Astrocyte (in vitro differentiated cells and primary cell): ENCODE results near the gene RABGAP1L. TPM values are rescaled to one million over a fixed set of nuclear protein-coding genes. Genes with fewer than 3 reads are reported as not detected.

ENCODE experiments used
- DNase-seq: peaks from one replicate; pipeline ENCODE4 v3.0.0-alpha.2; 2010; ENCODE audit warnings: low read depth
- FAIRE-seq: peaks from 2 replicates; lab custom pipeline; 2011; peaks lifted over from hg19 to GRCh38; lab: Jason Lieb, UNC
- H2AFZ ChIP-seq: 2 replicates; pipeline ENCODE4 v1.6.0; 2012; ENCODE audit warnings: low read depth, low read length, inconsistent platforms
- H3K27ac ChIP-seq: 2 replicates; pipeline ENCODE4 v1.5.1; 2011; ENCODE audit warnings: low read depth, low read length, inconsistent platforms
- H3K27me3 ChIP-seq: 2 replicates; pipeline ENCODE4 v1.6.0; 2011; ENCODE audit warnings: low read length, inconsistent platforms; ENCODE audit not compliant: insufficient read depth
- H3K36me3 ChIP-seq: 2 replicates; pipeline ENCODE4 v1.5.1; 2011; ENCODE audit warnings: low read length, inconsistent platforms; ENCODE audit not compliant: insufficient read depth
- H3K4me1 ChIP-seq: 2 replicates; pipeline ENCODE4 v1.5.1; 2011; ENCODE audit warnings: low read length, inconsistent platforms; ENCODE audit not compliant: insufficient read depth
- H3K4me2 ChIP-seq: 2 replicates; pipeline ENCODE4 v1.6.0; 2012; ENCODE audit warnings: low read length, inconsistent platforms
- H3K4me3 ChIP-seq: 2 replicates; pipeline ENCODE4 v1.5.1; 2011; ENCODE audit warnings: low read depth, mild to moderate bottlenecking, low read length, inconsistent platforms; ENCODE audit not compliant: insufficient read depth
- H3K79me2 ChIP-seq: 2 replicates; pipeline ENCODE4 v1.6.0; 2012; ENCODE audit warnings: mild to moderate bottlenecking, low read length, inconsistent platforms; ENCODE audit not compliant: insufficient read depth
- H3K9ac ChIP-seq: 2 replicates; pipeline ENCODE4 v1.6.0; 2012; ENCODE audit warnings: mild to moderate bottlenecking, low read length, inconsistent platforms
- H3K9me3 ChIP-seq: 2 replicates; pipeline ENCODE4 v1.5.1; 2012; ENCODE audit warnings: low read depth, mild to moderate bottlenecking, low read length, inconsistent platforms; ENCODE audit not compliant: insufficient read depth
- H4K20me1 ChIP-seq: 2 replicates; pipeline ENCODE4 v1.6.0; 2012; ENCODE audit warnings: low read length, inconsistent platforms; ENCODE audit not compliant: insufficient read depth
- H3K27ac Mint-ChIP-seq: one replicate; pipeline ENCODE4 v1.8.0; 2021; ENCODE audit warnings: mild to moderate bottlenecking, mixed read lengths; ENCODE audit not compliant: unreplicated experiment
- H3K27me3 Mint-ChIP-seq: one replicate; pipeline ENCODE4 v1.8.0; 2021; ENCODE audit warnings: low read depth, mixed read lengths; ENCODE audit not compliant: unreplicated experiment
- H3K36me3 Mint-ChIP-seq: one replicate; pipeline ENCODE4 v1.8.0; 2021; ENCODE audit warnings: low read depth, mixed read lengths; ENCODE audit not compliant: unreplicated experiment
- H3K4me1 Mint-ChIP-seq: one replicate; pipeline ENCODE4 v1.8.0; 2021; ENCODE audit warnings: low read depth, mixed read lengths; ENCODE audit not compliant: unreplicated experiment
- H3K4me3 Mint-ChIP-seq: one replicate; pipeline ENCODE4 v1.8.0; 2021; ENCODE audit warnings: mild to moderate bottlenecking, moderate library complexity, mixed read lengths; ENCODE audit not compliant: unreplicated experiment
- H3K9me3 Mint-ChIP-seq: one replicate; pipeline ENCODE4 v1.8.0; 2021; ENCODE audit warnings: mild to moderate bottlenecking, mixed read lengths; ENCODE audit not compliant: unreplicated experiment
- CTCF ChIP-seq: IDR thresholded peaks from 2 replicates; pipeline ENCODE4 v1.5.1; 2011; ENCODE audit warnings: low read depth, mild to moderate bottlenecking, inconsistent platforms, low read length, moderate library complexity; ENCODE audit not compliant: insufficient read depth
- EZH2 ChIP-seq: IDR thresholded peaks from 2 replicates; pipeline ENCODE4 v1.6.1; 2012; ENCODE audit warnings: mild to moderate bottlenecking, low read length, inconsistent platforms; ENCODE audit not compliant: insufficient read depth
- total RNA-seq: library from RNA; stranded (reverse); gene quantifications from 2 replicates; pipeline ENCODE4 v1.2.1, GENCODE V29; 2021

RABGAP1L gene
- total RNA-seq, 1 donor from 2014 or later = 40.2 TPM

- no peak overlapping the region for H3K9ac ChIP-seq
- H3K36me3 Mint-ChIP-seq = peaks cover 2% of the 10 kb centered on the region
- no peak for FAIRE-seq
These were observed 52.2 kb downstream of the RABGAP1L start for GRCh38 chr1:174211486-174211885.

GRCh38 chr1:174215766-174216165 lies 56.4 kb downstream of the RABGAP1L start:
- Histone ChIP-seq H3K79me2 (peaks cover 7% of the 10 kb centered on the region), H4K20me1 (peaks cover 17% of the 10 kb centered on the region), H3K9me3 (no peaks in the 10 kb centered on the region), H3K9ac (no peak overlapping the region), H3K27ac (no peak overlapping the region), H3K4me3 (no peak overlapping the region), H3K27me3 (no peaks in the 10 kb centered on the region), H2AFZ (no peak overlapping the region), H3K4me1 (no peaks in the 10 kb centered on the region), H3K36me3 (no peaks in the 10 kb centered on the region), H3K4me2 (no peak overlapping the region)
- FAIRE-seq = no peak
- Mint-ChIP-seq H3K36me3 (no peaks in the 10 kb centered on the region), H3K4me1 (no peaks in the 10 kb centered on the region), H3K27ac (no peak overlapping the region), H3K4me3 (no peak overlapping the region), H3K27me3 (no peaks in the 10 kb centered on the region), H3K9me3 (peaks cover 1% of the 10 kb centered on the region)
- no peak for TF ChIP-seq EZH2
- no peak for TF ChIP-seq CTCF
- DNase-seq = no peak

More at GRCh38 chr1:174211486-174211885, 52.2 kb downstream of the RABGAP1L start:
- no peak for DNase-seq
- no peaks in the 10 kb centered on the region for H3K4me1 ChIP-seq
- Mint-ChIP-seq H3K4me1 (no peaks in the 10 kb centered on the region), H3K9me3 (peaks cover 1% of the 10 kb centered on the region), H3K27me3 (no peaks in the 10 kb centered on the region), H3K27ac (no peak overlapping the region), H3K4me3 (no peak overlapping the region)
- no peaks in the 10 kb centered on the region for H3K9me3 ChIP-seq
- H2AFZ ChIP-seq = no peak overlapping the region
- TF ChIP-seq CTCF (no peak), EZH2 (no peak)
- H3K27ac ChIP-seq = no peak overlapping the region
- H3K36me3 ChIP-seq = no peaks in the 10 kb centered on the region
- H3K79me2 ChIP-seq = peaks cover 14% of the 10 kb centered on the region
- no peaks in the 10 kb centered on the region for H3K27me3 ChIP-seq
- H3K4me2 ChIP-seq = no peak overlapping the region
- peaks cover 6% of the 10 kb centered on the region for H4K20me1 ChIP-seq
- no peak overlapping the region for H3K4me3 ChIP-seq

- H3K4me2 ChIP-seq = no peak overlapping the region
- peaks cover 7% of the 10 kb centered on the region for H3K79me2 ChIP-seq
- peaks cover 4% of the 10 kb centered on the region for H3K36me3 Mint-ChIP-seq
- H3K4me3 ChIP-seq = no peak overlapping the region
- no peak overlapping the region for H3K27ac Mint-ChIP-seq
- H3K27me3 Mint-ChIP-seq = no peaks in the 10 kb centered on the region
- H3K36me3 ChIP-seq = no peaks in the 10 kb centered on the region
- H3K9me3 ChIP-seq = no peaks in the 10 kb centered on the region
- H4K20me1 ChIP-seq = peaks cover 17% of the 10 kb centered on the region
- no peak overlapping the region for H2AFZ ChIP-seq
- H3K27me3 ChIP-seq = no peaks in the 10 kb centered on the region
- H3K27ac ChIP-seq = no peak overlapping the region
- H3K4me1 ChIP-seq = no peaks in the 10 kb centered on the region
- no peak for FAIRE-seq
- H3K4me3 Mint-ChIP-seq = no peak overlapping the region
- TF ChIP-seq EZH2 (no peak), CTCF (no peak)
- DNase-seq = no peak
- H3K4me1 Mint-ChIP-seq = no peaks in the 10 kb centered on the region
- H3K9me3 Mint-ChIP-seq = peaks cover 2% of the 10 kb centered on the region
- no peak overlapping the region for H3K9ac ChIP-seq
These were observed 57.9 kb downstream of the RABGAP1L start for GRCh38 chr1:174217248-174217647.
